ENCODE measurements around the gene DRC7.

The DRC7 gene

DNA sequence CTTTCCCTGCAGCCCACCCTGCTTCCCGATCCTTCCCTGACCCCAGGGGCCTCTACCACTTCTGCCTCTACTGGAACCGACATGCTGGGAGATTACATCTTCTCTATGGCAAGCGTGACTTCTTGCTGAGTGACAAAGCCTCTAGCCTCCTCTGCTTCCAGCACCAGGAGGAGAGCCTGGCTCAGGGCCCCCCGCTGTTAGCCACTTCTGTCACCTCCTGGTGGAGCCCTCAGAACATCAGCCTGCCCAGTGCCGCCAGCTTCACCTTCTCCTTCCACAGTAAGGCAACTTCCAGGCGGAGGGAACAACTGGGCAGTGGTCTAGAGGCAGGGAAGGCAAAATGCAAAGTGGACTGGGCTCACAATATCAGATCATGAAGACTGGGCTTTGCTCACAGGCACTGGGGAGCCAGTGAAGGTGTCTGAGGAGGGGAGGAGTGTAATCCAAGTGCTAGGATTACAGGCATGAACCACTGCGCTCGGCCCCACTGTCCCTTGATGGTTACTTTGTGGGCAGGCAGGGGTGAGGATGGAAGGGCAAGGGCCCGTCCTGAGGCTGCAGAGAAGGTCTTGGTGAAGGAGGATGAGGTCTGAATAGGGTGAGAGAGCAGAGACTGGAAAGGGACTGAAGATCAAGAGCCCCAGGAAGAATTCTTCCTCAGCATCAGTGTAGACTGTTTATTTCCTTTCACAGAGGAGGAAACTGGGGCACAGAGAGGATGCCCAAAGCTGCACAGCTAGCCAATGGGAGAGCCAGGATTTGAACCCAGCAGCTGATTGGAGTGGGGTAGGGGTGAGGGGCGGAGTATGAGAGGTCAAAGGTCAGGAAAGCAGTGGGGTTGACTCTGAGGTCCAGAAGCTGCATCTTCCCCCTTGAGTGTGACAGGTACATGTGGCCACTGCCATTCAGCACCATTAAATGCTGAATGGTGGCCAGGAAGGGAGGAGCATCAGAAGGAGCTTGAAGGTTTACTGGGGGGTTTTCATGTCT lies 43.0 kb upstream of the DRC7 start:
- peaks cover 0 to 41% of the 10 kb centered on the region in 2 donors for H3K27me3 ChIP-seq

DNA sequence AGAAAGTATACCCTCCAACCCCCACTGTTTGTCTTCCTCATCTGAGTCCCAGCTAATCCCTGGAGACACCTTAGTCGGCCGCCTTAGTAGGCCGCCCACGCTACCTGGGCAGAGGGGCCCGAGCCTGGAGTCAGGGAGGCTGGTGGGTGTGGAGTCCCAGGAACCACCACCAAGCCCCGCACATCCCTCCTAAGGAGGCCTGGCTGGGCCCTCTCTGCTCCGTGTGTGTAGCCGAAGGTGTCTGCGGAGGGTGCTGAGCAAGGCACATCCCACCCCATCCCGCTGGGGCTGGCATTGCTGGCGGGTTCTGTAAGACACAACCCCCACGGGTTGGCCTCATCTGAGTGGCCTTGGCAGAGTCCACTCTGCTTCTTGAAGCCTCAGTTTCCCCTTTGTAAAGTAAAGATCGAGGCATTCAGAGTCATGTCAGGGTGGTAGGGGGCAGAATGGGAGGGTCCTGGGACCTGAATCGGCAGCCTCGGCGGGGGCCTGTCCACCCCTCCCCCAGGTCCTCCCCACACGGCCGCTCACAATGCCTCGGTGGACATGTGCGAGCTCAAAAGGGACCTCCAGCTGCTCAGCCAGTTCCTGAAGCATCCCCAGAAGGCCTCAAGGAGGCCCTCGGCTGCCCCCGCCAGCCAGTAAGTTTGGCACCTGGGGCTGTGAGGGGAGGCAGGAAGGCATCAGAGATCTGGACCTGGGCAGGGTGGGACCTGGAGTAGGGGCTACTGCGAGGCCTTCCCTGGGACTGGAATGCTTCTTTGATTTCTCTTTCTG lies 41.7 kb upstream of the DRC7 start:
- Histone ChIP-seq H3K27me3 (peaks cover 0 to 42% of the 10 kb centered on the region in 2 donors), H3K9me3 (no peaks in the 10 kb centered on the region), H3K27ac (no peak overlapping the region), H3K36me3 (peaks cover 0 to 34% (median 0%) of the 10 kb centered on the region in 3 donors), H3K4me1 (peaks cover 0 to under 1% (median 0%) of the 10 kb centered on the region in 4 donors), H3K4me3 (no peak overlapping the region)
- intact Hi-C loops (cut with DNase I; ENCODE audit: low total_unique reads), result no loop called here
- TF ChIP-seq, protein P1, sequence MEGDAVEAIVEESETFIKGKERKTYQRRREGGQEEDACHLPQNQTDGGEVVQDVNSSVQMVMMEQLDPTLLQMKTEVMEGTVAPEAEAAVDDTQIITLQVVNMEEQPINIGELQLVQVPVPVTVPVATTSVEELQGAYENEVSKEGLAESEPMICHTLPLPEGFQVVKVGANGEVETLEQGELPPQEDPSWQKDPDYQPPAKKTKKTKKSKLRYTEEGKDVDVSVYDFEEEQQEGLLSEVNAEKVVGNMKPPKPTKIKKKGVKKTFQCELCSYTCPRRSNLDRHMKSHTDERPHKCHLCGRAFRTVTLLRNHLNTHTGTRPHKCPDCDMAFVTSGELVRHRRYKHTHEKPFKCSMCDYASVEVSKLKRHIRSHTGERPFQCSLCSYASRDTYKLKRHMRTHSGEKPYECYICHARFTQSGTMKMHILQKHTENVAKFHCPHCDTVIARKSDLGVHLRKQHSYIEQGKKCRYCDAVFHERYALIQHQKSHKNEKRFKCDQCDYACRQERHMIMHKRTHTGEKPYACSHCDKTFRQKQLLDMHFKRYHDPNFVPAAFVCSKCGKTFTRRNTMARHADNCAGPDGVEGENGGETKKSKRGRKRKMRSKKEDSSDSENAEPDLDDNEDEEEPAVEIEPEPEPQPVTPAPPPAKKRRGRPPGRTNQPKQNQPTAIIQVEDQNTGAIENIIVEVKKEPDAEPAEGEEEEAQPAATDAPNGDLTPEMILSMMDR (IDR thresholded peaks at IDR 0.05), result no peak
- no peak for DNase-seq

More for the DNA sequence above, 43.0 kb upstream of the DRC7 start:
- TF ChIP-seq, protein P1 (IDR thresholded peaks at IDR 0.05), result no peak
- peaks cover 0 to 27% (median 0%) of the 10 kb centered on the region in 3 donors for H3K36me3 ChIP-seq
- no peak overlapping the region for H3K4me3 ChIP-seq
- DNase-seq, result no peak
- intact Hi-C loops (cut with DNase I; ENCODE audit: low total_unique reads), result no loop called here
- peaks cover 0 to 6% (median 0%) of the 10 kb centered on the region in 4 donors for H3K4me1 ChIP-seq
- no peak overlapping the region for H3K27ac ChIP-seq
- no peaks in the 10 kb centered on the region for H3K9me3 ChIP-seq

DNA sequence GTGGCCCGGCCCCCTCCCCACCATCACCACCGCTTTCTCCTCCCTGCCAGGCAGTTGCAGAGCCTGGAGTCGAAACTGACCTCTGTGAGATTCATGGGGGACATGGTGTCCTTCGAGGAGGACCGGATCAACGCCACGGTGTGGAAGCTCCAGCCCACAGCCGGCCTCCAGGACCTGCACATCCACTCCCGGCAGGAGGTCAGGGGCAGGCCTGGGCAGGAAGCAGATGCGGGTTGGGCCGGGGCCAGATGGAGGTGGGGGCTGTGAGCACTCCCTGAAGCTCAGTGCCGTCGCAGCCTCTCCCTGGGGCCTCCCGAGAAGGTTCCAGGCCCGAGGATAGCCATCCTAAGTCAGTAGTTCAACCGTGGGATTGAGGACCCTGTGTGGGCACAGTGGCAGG lies 40.7 kb upstream of the DRC7 start:
- Histone ChIP-seq H3K36me3 (peaks cover 0 to 42% (median 0%) of the 10 kb centered on the region in 3 donors), H3K27me3 (peaks cover 0 to 40% of the 10 kb centered on the region in 2 donors), H3K4me1 (no peaks in the 10 kb centered on the region), H3K4me3 (no peak overlapping the region), H3K9me3 (no peaks in the 10 kb centered on the region), H3K27ac (no peak overlapping the region)
- no peak for DNase-seq
- intact Hi-C loops (cut with DNase I; ENCODE audit: low total_unique reads), result no loop called here
- TF ChIP-seq, protein P1 (IDR thresholded peaks at IDR 0.05), result no peak

- H3K4me3 ChIP-seq, result no peak overlapping the region
- no peak for DNase-seq
- intact Hi-C loops (cut with DNase I; ENCODE audit: low total_unique reads), result no loop called here
- H3K36me3 ChIP-seq, result peaks cover 0 to 55% (median 0%) of the 10 kb centered on the region in 3 donors
- TF ChIP-seq, protein P1 (IDR thresholded peaks at IDR 0.05), result no peak
- H3K4me1 ChIP-seq, result no peaks in the 10 kb centered on the region
- H3K27me3 ChIP-seq, result peaks cover 0 to 26% of the 10 kb centered on the region in 2 donors
- H3K9me3 ChIP-seq, result no peaks in the 10 kb centered on the region
- H3K27ac ChIP-seq, result no peak overlapping the region
These were observed 38.2 kb upstream of the DRC7 start for GRCh38 chr16:57656342-57656955.

GRCh38 chr16:57657228-57657627 lies 37.4 kb upstream of the DRC7 start:
- H3K4me1 ChIP-seq, result no peaks in the 10 kb centered on the region
- no peak overlapping the region for H3K4me3 ChIP-seq
- no peaks in the 10 kb centered on the region for H3K9me3 ChIP-seq
- TF ChIP-seq, protein P1 (IDR thresholded peaks at IDR 0.05), result no peak
- no peak overlapping the region for H3K27ac ChIP-seq
- peaks cover 0 to 26% of the 10 kb centered on the region in 2 donors for H3K27me3 ChIP-seq
- intact Hi-C loops (cut with DNase I; ENCODE audit: low total_unique reads), result no loop called here
- DNase-seq, result no peak
- H3K36me3 ChIP-seq, result peaks cover 0 to 55% (median 0%) of the 10 kb centered on the region in 3 donors
